Endothelial cell of umbilical vein (primary cell): ENCODE data around the gene SMAD3.

Experiments used
- EZH2 ChIP-seq: IDR thresholded peaks from 2 replicates; pipeline ENCODE4 v1.6.1; 2012; ENCODE audit warnings: borderline replicate concordance, low read depth, mild to moderate bottlenecking, moderate library complexity, low read length, inconsistent platforms; ENCODE audit not compliant: severe bottlenecking
- MAX ChIP-seq: IDR thresholded peaks from 2 replicates; pipeline ENCODE4 v1.6.1; 2011; ENCODE audit not compliant: insufficient read depth, insufficient read length
- POLR2A ChIP-seq: IDR thresholded peaks from 2 replicates; pipeline ENCODE4 v1.6.1; 2012; ENCODE audit warnings: low read depth, mild to moderate bottlenecking, control low read depth, low read length
- TF ChIP-seq, protein P1 (sequence below), 2 donors: IDR thresholded peaks; 1 replicate in 1 of 2; 2 replicates in 1 of 2; pipeline ENCODE4 v1.5.1; 2011; ENCODE audit warnings: low read length in 2 of 2, mild to moderate bottlenecking in 2 of 2, moderate library complexity in 2 of 2, control low read depth in 1 of 2, inconsistent platforms in 1 of 2, low read depth in 1 of 2; ENCODE audit not compliant: insufficient read depth in 1 of 2; ENCODE audit errors: extremely low read depth in 1 of 2

GRCh38 chr15:67179411-67179995 lies 114.1 kb downstream of the SMAD3 start:
- no peak for TF ChIP-seq MAX
- TF ChIP-seq, protein P1, sequence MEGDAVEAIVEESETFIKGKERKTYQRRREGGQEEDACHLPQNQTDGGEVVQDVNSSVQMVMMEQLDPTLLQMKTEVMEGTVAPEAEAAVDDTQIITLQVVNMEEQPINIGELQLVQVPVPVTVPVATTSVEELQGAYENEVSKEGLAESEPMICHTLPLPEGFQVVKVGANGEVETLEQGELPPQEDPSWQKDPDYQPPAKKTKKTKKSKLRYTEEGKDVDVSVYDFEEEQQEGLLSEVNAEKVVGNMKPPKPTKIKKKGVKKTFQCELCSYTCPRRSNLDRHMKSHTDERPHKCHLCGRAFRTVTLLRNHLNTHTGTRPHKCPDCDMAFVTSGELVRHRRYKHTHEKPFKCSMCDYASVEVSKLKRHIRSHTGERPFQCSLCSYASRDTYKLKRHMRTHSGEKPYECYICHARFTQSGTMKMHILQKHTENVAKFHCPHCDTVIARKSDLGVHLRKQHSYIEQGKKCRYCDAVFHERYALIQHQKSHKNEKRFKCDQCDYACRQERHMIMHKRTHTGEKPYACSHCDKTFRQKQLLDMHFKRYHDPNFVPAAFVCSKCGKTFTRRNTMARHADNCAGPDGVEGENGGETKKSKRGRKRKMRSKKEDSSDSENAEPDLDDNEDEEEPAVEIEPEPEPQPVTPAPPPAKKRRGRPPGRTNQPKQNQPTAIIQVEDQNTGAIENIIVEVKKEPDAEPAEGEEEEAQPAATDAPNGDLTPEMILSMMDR (IDR thresholded peaks at IDR 0.05; ENCODE audit: extremely low read depth in 1 of 2, insufficient read depth in 1 of 2, low read depth in 1 of 2, low read length in 2 of 2) = no peak
- TF ChIP-seq EZH2 = no peak
- TF ChIP-seq POLR2A = no peak
